Measurements from ENCODE around the gene STK17A.
"Not testable (repeated sequence)": the region's sequence is repeated elsewhere in the genome, so short reads cannot be mapped to it uniquely, and the experiment has no call there.

The STK17A gene

DNA sequence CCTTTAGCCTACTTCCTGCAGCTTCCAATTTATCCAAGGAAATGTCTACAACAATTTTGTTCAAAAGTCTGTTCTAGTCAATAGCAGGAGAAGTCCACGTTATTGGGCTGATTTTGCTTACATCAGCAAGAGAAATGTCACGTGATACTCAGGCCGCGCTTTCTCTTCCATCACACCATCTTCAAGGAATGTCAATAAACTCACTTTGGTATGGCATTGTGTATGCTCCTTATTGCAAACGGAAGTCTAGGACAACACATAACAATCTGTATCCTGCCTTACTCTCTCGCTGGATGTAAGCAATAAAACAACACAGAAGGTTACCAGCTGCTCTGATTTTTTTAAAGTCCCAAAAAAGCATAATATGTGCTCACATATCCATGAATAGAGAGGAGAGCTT is 17.1 kb upstream of the STK17A start:
- H3K4me3 ChIP-seq (ENCODE audit: low read depth, low read length), result no peak overlapping the region
- in situ Hi-C loops (cut with HindIII; ENCODE audit: low sequenced_read_pairs), result no loop called here
- peak; percentile 29 for DNase-seq (ENCODE audit: low read depth, low spot score)

DNA sequence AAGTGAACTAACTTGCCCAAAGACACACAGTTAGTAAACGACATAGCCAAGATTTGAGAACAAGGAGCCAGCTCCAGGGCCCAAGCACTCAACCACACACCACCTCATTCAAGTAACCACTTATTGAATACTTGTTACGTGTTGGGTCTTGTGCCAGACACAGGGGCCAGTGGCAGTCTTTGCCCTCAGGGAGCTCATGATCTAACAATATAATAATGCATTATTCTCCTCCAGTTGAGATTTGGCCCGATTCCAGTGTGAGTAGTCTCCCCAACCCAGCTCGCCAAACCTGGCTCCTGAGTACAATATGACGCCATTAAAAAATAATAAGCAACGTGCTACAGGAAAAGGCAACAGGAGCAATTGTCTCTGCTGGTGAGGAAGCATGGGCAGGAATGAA is 14.4 kb upstream of the STK17A start:
- in situ Hi-C loops (cut with HindIII; ENCODE audit: low sequenced_read_pairs), result no loop called here
- peak; percentile 82 for DNase-seq (ENCODE audit: low read depth, low spot score)
- TF ChIP-seq, protein P1, sequence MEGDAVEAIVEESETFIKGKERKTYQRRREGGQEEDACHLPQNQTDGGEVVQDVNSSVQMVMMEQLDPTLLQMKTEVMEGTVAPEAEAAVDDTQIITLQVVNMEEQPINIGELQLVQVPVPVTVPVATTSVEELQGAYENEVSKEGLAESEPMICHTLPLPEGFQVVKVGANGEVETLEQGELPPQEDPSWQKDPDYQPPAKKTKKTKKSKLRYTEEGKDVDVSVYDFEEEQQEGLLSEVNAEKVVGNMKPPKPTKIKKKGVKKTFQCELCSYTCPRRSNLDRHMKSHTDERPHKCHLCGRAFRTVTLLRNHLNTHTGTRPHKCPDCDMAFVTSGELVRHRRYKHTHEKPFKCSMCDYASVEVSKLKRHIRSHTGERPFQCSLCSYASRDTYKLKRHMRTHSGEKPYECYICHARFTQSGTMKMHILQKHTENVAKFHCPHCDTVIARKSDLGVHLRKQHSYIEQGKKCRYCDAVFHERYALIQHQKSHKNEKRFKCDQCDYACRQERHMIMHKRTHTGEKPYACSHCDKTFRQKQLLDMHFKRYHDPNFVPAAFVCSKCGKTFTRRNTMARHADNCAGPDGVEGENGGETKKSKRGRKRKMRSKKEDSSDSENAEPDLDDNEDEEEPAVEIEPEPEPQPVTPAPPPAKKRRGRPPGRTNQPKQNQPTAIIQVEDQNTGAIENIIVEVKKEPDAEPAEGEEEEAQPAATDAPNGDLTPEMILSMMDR (IDR thresholded peaks at IDR 0.05; ENCODE audit: low read depth, low read length), result no peak

More for the DNA sequence above, 17.1 kb upstream of the STK17A start:
- TF ChIP-seq, protein P1 (IDR thresholded peaks at IDR 0.05; ENCODE audit: low read depth, low read length), result no peak

DNA sequence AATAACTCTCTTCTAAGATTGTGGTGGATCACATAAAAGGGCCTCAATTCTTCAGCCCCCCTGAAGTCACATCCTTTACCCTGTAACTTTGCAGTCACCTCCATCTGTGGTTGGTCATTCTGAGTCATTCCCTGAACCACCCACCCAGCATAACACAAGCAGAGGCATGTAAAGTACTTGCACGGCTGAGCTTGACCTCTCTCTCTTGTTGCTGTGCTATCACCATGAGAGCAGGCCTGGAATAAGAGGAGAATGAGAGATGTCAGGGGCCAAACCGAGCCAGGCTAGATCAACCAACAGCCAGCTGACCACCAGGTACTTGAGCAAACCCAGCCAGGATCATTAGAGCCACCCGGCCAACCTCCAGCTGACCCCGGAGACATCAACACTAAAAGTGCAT is 13.5 kb upstream of the STK17A start:
- in situ Hi-C loops (cut with HindIII; ENCODE audit: low sequenced_read_pairs), result no loop called here
- H3K4me3 ChIP-seq (ENCODE audit: low read depth, low read length), result no peak overlapping the region
- TF ChIP-seq, protein P1 (IDR thresholded peaks at IDR 0.05; ENCODE audit: low read depth, low read length), result no peak
- peak; percentile 91 for DNase-seq (ENCODE audit: low read depth, low spot score)

More for the DNA sequence above, 14.4 kb upstream of the STK17A start:
- no peak overlapping the region for H3K4me3 ChIP-seq (ENCODE audit: low read depth, low read length)

DNA sequence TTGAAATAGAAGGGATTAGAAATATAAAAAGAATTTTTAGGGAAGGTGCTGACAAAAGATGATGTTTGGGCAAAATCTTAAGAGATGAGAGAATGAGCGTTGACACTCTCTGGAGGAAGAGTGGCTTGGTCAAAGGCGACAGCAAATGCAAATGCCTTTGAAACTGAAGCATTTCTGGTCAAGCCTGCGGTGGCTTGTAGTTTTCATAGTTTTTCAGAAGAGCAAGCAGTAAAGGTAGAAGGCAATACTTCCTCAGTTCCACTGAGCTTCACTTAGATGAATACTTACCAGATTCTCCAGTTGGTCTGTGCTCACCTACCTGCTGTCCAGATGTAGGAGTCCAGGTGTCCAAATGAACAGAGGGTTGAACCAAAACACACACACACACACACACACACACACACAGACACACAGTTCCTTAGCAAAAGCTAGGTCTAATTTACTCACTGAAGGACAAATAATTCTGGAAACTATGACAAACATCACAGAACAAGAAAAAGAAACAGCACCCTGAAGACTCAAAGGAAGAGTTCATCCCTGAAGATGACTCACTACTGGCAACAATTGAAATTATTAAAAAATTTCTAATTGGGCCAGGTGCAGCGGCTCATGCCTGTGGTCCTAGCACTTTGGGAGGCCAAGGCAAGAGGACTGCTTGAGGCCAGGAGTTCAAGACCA is 12.1 kb upstream of the STK17A start:
- in situ Hi-C loops (cut with HindIII; ENCODE audit: low sequenced_read_pairs), result no loop called here
- peak; percentile 48 for DNase-seq (ENCODE audit: low read depth, low spot score)
- no peak overlapping the region for H3K4me3 ChIP-seq (ENCODE audit: low read depth, low read length)

DNA sequence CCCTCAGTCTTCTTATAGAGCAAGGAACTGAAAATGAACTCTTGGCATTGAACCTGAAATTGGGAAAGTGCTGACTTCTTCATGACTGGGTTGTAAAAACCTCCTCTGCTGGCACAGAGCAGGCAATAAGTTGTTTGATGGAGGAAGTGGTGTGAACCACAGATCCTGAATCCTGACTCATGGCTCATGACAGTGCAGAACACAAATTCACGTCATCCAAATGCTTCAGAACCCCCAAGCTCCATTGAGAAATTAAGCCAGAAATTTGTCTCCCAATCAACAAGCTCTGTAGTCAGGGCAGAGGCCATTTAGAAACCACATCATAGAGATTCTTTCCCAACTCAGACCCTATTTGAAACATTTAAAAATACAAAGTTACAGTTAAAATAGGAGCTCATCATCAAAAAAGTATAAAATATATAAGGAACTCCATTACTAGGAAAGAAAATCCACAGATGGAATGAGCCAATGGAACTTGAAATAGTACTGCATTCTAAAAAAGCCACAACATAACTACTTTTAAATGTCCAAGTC is 10.3 kb upstream of the STK17A start:
- DNase-seq (ENCODE audit: low read depth, low spot score), result peak; percentile 99
- no peak overlapping the region for H3K4me3 ChIP-seq (ENCODE audit: low read depth, low read length)
- in situ Hi-C loops (cut with HindIII; ENCODE audit: low sequenced_read_pairs), result no loop called here
- TF ChIP-seq, protein P1 (IDR thresholded peaks at IDR 0.05; ENCODE audit: low read depth, low read length), result no peak

More for the DNA sequence above, 12.1 kb upstream of the STK17A start:
- TF ChIP-seq, protein P1 (IDR thresholded peaks at IDR 0.05; ENCODE audit: low read depth, low read length), result no peak

DNA sequence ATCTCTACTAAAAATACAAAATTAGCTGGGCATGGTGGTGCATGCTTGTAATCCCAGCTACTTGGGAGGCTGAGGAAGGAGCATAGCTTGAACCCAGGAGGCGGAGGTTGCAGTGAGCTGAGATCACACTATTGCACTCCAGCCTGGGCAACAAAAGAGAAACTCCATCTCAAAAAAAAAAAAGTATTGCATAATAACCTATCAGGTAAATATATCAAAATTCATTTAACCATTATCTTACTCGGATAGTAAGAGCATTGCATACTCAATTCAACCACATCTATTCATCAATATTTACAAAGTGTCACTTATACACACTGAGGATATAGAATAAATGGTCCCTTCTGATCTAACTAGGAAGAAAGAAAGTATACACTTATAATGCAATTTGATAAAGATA is 9.1 kb upstream of the STK17A start:
- DNase-seq (ENCODE audit: low read depth, low spot score); in situ Hi-C loops (cut with HindIII; ENCODE audit: low sequenced_read_pairs); H3K4me3 ChIP-seq (ENCODE audit: low read depth, low read length): not testable (repeated sequence)

DNA sequence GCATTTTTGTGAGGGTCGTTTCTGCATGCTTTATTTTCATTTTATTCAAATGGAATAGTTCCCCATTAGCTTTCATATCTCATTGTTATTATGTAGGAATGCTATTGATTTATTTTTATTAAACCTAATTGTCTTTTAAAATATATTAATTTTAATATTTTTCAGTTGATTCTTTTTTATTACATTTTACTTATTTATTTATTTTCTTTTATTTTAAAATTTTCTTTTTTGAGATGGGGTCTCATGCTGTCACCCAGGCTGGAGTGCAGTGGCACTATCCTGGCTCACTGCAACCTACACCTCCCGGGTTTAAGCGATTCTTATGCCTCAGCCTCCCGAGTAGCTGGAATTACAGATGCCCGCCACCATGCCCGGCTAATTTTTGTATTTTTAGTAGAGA is 7.4 kb upstream of the STK17A start:
- in situ Hi-C loops (cut with HindIII; ENCODE audit: low sequenced_read_pairs), result no loop called here
- no peak overlapping the region for H3K4me3 ChIP-seq (ENCODE audit: low read depth, low read length)
- TF ChIP-seq, protein P1 (IDR thresholded peaks at IDR 0.05; ENCODE audit: low read depth, low read length), result no peak
- DNase-seq (ENCODE audit: low read depth, low spot score), result no peak
